ENCODE results near the gene INSM1.
A peak's percentile ranks its signal among the peaks of the same experiment; 100 is the strongest.
"Not testable (repeated sequence)": the region's sequence is repeated elsewhere in the genome, so short reads cannot be mapped to it uniquely, and the experiment has no call there.

INSM1 gene, protein sequence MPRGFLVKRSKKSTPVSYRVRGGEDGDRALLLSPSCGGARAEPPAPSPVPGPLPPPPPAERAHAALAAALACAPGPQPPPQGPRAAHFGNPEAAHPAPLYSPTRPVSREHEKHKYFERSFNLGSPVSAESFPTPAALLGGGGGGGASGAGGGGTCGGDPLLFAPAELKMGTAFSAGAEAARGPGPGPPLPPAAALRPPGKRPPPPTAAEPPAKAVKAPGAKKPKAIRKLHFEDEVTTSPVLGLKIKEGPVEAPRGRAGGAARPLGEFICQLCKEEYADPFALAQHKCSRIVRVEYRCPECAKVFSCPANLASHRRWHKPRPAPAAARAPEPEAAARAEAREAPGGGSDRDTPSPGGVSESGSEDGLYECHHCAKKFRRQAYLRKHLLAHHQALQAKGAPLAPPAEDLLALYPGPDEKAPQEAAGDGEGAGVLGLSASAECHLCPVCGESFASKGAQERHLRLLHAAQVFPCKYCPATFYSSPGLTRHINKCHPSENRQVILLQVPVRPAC

DNA sequence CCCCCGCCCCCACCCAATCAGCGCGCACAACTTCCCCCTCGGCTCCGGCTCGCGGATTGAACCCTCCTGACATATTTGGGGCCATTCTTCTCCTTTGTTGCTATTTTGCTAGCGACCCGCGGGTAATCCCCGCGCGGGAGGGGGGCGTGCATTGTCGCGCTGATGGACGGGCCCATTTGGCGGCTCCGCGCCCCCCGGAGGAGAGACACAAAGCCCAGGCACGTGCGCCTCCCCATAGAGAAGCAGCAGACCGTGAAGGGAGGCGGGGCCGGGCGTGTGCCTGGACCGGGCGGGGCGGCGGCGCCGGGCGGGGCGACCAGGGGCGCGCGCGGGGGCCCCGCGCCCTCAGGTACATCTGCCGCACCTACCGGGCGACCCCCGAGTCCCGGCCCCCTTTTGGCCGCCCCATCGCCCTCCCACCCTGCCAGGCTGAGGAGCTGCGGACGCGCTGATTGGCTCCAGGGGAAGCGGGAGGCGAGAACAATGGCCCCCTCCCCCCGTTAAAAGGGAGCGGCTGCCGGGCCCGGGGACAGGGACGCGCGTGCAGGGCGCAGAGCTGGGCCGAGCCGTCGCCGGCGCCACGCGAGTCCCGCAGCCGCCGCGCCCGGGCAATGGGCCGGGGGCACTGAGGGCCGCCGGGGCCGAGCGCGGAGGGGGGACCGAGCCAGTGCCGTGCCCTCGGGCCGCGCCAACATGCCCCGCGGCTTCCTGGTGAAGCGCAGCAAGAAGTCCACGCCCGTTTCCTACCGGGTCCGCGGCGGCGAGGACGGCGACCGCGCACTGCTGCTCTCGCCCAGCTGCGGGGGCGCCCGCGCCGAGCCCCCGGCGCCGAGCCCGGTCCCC lies at the start of gene INSM1:
Gene INSM1 (plus strand): TSS at position 530 of the 843 bp plus-strand sequence. CDS start 164 bp downstream, at position 694.
- DNase-seq (ENCODE audit: low read depth), result no peak

DNA sequence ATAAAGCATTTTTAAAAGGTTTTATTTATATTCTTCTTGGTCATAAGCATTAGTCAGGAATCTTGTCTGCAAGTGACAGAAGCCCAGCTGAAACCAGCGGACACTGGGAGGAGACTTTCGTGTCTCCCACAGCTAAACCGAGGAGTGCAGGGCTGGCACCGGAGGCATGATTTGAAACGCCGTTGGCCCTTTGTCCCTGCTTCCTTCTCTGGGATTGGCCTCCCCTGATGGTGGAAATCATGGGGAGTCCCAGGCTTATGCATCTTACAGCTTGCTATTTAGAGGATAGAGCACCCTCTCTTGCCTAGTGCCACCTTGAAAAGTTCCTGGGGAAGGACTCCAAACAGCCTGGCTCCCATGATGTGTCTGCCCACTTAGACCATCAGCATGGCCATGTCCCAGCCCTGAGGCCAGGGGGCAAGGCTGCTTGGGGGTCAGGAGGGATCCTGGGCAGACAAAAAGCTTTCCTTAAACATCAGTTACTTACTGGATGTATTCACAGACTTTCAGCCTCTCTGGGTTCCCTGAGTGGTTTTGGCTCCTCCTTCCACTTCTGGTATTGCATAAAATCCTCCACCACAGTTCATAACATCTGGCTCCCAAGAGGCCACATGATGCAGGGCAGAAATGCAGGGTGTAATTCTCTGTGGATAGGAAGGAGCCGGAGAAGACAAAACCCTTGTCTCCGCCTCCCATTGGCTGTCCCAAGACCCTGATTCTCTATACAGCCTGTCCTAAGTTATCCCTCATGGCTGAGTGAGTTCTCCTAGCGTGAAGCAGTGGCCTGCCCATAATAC lies 49.3 kb upstream of the INSM1 start:
- no peak for DNase-seq (ENCODE audit: low read depth)

DNA sequence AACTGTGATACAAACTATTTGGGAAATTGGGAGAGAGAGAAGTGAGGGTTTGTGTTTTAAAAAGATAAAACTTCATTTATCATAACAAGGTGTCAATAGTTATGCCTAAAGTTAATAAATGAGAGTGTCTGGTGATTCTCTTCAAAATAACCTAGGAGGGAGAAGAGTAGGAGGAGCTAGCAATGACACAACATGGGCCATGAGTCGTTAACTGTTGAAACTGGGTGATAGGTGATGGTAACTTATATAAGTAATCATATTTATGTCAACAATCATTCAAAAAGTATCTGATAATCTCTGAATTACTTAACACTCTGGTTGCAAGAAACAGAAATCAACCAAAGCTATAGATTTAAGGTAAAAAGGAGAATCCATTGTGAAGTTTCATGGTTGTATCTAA lies 46.8 kb upstream of the INSM1 start:
- DNase-seq (ENCODE audit: low read depth), result no peak

DNA sequence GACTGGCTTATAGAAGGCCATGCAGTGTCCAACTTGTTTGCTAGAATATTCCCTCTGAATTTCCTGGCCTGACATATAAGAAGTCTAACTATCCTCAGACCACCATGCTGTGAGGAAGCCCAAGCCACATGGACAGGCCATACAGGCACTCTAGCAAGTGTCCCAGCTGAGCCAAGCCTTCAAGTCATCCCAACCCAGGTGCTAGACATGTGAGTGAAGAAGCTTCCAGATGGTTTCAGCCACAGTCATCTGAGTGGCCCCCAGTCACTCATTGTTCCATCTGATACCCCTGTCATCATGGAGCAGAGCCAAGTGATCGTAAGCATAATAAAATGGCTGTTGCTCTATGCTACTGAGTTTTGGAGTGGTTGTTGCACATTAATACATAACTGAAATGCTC lies 46.0 kb upstream of the INSM1 start:
- no peak for DNase-seq (ENCODE audit: low read depth)

DNA sequence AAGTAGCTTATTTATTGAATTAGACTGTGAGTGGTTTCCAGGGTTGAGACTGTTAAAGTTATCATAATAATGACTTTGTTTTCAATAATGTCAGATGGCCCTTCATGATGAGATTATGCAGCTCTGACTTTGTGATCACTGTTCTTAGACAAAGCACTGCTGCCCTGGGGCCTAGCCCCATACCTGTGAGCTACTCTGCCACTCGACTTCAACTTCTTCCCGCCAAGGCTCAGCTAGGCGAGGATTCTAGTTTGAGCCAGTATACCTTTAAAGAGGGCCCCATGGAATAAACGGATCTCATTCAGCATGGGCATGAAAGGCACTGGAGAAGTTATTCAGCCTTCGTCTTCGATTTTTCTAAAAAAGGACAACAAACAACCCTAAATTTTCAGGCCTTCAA lies 45.0 kb upstream of the INSM1 start:
- no peak for DNase-seq (ENCODE audit: low read depth)

DNA sequence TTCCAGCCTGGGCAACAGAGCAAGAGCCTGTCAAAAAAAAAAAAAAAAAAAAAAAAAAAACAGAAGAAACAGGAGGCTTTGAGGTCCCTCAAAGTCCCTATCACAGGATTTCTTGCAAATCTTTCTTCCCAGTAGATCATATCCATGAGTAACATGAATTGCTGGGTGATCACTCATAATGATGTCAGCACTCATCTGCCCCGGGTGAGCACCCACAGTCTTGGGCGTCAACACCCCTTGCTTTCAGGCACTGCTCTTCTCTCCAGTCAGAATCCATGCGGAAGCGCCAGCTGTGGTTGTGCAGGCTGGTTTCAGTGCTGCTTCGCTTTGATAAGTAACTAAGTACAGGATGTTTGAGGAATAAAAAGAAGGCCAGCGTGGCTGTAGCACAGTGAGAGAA lies 40.2 kb upstream of the INSM1 start:
- DNase-seq (ENCODE audit: low read depth), result peak; percentile 29

DNA sequence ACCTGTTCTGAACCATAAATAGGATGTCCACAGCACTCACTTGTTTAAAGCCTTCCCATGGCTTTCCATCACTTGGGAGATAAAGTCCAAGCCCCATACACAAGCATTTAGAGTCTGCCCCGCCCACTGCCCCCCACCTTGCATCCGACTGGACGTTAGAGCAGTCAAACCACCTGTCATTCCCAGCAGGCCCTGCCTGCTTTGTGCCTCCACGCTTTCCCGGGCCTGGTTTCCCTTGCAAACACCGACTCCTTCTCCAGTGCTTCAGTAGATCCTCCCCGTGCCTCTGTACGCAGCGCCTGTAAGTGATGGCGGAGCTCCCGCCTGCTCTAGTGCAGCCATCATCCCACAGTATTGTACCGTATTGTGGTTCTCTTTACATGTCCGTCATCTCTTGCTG lies 38.3 kb upstream of the INSM1 start:
- no peak for DNase-seq (ENCODE audit: low read depth)

DNA sequence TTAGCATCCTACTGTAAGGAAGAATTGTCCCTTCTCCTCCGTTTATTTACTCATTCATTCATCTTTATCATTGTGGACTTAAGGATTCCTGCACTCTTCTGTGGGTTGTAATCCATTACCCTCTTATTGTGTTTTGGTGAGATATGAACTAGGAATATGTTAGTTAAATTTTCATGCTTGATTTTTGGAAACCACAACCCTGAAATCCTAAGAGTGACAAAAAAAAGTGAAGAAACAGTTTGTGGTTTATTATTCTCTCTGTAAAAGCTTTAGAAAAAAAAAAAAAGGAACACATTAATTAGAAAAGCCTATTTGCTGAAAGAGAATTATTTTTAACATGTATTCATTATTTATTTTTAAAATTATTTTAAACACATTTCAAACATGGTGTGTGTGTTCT lies 36.7 kb upstream of the INSM1 start:
- no peak for DNase-seq (ENCODE audit: low read depth)

DNA sequence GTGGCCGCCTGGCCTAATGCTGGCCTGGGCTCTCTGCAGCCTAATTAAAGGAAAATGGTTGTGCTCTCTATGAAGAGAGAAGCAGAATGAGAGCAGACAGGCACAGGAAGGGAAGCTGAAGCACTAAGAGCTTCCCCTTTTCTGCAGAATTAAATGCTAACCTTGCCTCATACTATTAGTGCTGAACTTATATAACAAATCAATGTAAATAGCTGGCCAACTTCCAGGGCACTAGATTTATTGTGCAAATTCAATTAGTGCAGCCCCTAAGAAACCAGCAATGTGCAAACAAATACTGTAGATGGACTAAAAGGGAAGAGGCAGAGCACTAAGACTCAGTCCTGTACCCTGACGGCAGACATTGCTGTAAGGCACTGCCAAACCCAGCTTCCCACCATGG lies 36.1 kb upstream of the INSM1 start:
- DNase-seq (ENCODE audit: low read depth), result no peak

DNA sequence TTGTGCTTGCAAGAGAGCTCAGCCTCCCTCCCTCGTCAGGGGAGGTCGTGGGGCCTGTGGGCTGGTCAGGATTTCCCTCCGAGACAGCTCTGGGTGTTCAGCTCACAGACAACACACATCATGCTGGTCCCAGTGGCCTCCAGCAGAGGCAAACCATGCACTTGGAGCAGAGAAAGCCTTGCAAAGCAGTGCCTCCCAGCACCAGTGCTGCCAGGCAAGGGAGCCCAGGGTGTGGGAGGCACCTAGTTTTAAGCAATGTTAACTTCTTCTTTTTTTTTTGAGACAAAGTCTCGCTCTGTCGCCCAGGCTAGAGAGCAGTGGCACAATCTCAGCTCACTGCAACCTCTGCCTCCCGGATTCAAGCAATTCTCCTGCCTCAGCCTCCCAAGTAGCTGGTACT lies 34.0 kb upstream of the INSM1 start:
- no peak for DNase-seq (ENCODE audit: low read depth)

DNA sequence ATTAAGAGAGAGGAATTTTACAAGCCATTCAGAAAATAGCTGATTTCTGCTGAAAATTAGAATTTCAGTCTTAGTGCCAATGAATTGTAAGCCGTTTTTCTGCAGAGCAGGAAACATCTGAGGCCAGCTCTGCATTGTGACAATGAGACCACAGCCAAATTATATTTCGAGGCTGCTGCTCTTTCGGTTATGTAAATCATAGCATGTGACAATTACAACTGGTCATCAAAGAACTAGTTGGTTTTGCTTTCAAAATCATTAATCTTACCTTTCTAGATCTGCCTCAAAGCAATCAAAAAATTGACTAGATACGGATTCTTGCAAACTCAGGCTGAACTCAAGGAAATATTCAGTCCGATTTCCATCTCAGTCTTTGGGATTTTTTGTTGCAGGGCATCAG lies 33.4 kb upstream of the INSM1 start:
- no peak for DNase-seq (ENCODE audit: low read depth)

DNA sequence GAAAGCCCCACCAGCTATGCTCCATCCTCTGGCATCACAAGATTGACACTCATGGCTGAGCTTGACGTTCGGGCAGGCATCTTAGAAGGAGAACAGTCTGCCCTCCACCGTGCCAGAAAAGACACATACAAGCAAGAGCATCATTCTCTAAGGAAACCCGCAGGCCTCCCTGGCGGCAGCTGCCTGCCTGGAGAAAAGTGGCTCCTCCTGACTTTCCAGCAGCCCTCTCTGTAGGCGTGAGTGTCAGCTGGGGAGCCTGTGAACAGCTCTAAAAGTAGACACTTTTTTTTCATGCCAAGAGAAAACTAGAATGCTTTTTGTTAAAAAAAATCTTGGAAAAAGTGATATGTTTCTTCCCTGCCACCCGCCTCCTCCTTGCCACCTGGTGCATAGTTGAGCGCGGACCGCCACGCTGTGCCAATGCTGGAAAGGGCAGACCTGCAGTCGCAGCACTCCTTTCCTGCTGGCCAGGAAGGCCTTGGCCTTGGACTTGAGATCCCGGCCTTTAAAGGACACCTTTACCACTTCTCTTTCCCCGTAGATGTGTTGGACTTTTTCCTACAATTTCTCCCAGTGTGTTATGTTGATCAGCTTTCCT lies 29.7 kb upstream of the INSM1 start:
- DNase-seq (ENCODE audit: low read depth), result no peak

DNA sequence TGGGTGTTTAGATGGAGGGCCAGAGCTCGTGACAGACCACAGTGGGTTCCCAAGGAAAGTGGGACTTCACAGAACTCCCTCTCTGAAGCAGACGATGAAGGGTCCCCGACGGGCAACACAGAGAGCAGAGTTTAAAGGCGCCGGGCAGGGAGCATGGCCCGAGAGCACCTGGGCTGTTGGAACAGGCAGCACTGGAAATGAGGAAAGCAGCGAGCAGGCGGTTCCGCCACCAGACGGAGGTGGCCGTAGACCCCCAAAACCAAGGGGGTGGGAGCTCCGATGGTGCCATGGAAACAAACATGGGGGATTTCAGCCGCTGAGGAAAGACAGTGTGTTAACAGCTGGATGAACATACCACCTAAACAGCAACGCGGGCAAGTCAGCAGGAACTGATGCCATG lies 27.5 kb upstream of the INSM1 start:
- DNase-seq (ENCODE audit: low read depth), result no peak

DNA sequence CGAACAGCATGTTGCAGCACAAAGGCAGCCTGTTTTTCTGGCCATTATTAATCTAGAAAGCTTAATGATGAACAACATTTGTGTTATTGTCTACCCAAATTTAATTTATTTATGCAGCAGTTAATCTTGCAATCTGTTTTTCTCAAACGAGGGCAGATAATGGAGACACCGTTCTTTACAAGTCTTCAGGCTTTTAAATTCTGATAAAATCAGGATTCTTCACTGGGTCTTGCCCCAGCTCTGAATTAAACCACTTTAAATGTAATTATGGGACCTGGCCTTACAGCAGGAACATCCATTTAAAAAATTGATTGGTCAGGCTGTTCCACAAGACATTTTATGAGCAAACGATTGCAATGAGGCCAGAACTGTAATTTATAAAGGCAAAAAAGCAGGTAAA lies 26.5 kb upstream of the INSM1 start:
- DNase-seq (ENCODE audit: low read depth), result no peak

DNA sequence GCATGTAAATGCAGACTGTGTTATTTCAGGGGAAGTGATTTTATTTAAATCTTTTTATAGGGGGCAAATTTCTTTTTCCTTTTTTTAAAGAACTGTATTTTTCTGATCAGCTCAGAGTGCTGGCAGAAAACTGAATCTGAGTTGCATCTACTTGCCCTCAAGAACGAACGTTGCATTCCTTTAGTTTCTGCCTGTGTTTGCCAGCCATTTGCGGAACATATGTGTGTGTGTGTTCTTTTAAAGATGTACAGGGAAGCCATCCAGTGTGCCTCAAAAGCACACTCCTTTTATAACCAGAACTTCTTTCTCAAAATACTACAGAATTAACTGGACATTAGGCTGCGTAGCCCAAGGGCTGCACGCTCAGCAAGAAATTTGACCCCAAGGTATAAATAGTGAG lies 25.8 kb upstream of the INSM1 start:
- no peak for DNase-seq (ENCODE audit: low read depth)

DNA sequence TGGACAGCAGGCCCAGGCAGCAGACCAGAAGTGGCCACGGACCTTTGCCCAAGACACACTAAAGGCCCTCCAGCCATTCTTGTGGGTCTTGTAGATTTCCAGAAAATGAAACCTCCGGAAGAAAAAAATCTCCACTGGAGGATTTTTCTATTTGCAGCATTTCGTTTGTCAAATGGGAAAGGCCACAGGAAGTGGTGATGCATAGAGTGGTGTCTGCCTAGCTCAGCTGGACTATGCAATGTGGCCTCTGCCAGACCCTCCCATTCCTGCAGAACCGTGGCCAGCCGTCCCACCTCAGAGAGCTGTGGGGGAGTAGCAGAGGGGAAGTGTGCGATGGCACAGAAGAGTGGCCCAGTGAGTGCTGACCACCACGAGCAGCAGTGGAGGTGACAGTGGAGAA lies 24.0 kb upstream of the INSM1 start:
- no peak for DNase-seq (ENCODE audit: low read depth)

DNA sequence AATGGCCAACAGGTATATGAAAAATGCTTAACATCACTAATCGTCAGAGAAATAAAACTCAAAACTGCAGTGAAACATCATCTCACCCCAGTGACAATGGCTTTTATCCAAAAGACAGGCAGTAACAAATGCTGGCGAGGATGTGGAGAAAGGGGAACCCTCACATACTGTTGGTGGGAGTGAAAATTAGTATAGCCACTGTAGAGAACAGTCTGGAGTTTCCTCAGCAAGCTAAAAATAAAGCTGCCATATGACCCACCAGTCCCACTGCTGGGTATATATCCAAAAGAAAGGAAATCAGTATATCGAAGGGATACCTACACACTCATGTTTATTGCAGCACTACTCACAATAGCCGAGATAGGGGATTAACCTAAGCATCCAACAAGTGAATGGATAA lies 23.4 kb upstream of the INSM1 start:
- no peak for DNase-seq (ENCODE audit: low read depth)

DNA sequence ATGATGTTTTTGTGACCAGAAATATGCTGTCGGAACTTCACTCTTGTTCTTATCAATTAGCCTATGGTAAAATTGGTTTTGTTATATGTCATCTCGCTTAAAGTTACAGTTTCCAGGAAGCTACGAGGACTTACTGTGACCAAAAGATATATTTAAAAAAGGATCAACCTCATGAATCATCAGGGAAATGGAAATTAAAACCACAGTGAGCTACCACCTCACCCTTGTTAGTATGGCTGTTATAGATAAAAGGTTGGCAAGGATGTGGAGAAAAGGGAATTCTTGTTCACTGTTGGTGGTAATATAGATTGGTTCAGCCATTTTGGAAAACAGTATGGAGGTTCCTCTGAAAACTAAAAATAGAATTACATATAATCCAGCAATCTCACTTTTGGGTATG lies 14.3 kb upstream of the INSM1 start:
- DNase-seq (ENCODE audit: low read depth), result no peak

DNA sequence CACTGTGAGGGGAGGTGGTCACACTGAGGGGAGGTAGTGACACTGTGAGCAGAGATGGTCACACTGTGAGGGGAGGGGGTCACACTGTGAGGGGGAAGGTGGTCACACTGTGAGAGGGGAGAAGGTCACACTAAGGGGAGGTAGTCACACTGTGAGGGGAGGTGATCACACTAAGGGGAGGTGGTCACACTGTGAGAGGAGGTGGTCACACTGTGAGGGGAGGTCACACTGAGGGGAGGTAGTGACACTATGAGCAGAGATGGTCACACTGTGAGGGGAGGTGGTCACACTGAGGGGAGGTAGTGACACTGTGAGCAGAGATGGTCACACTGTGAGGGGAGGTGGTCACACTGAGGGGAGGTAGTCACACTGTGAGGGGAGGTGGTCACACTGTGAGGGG lies 12.4 kb upstream of the INSM1 start:
- DNase-seq (ENCODE audit: low read depth), result not testable (repeated sequence)

DNA sequence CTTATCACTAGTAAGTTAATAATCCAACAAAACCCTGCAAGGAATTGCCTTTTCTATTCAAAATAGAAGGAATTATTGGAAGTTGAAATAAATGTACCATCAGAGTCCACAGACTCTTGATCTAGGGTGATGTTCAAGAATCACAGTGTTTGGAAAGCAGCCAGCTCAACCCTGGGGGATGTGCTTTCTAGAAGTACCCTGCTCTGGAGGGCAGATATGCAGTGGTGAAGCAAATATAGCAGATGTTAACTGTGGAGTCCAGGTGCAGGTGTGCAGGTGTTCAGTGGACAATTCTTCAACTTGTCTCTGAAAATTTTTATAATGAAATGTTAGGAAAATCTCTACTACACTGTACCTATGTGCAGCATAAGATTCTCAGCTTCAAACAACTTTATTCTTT lies 9.1 kb upstream of the INSM1 start:
- no peak for DNase-seq (ENCODE audit: low read depth)

DNA sequence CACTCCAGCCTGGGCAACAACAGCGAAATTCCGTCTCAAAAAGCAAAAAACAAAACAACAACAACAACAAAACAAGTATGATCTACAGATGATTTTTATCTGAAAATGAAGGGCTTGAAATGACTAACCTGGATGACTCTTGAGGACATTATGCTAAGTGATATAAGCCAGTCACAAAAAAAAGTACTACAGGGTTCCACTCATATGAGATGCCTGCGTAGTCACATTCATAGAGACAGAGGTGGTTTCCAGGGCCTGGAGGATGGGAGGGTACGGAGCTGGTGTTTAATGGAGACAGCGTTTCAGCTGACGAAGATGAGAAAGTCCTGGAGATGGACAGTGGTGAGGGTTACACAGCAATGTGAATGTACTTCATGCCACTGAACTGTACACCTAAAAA lies 8.3 kb upstream of the INSM1 start:
- DNase-seq (ENCODE audit: low read depth), result no peak

DNA sequence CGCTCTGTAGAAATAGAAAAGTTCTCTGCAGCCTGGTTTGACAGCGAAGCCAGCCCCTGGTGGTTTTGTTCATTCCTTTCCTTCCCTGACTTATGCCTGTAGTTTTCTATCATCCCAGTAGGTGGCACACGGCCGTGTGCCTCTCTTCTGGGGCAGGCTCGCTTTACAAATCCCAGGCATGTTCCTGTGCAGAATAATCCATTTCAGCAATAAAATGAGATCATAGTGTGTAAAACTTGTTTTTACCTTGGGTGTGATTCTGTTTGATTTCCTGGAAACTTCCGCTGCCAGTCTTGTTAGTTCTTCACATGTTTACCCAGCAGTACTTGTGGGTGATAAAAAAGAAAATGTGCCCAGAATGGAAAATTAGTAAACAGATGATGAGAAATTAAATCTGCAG lies 7.4 kb upstream of the INSM1 start:
- peak; percentile 64 for DNase-seq (ENCODE audit: low read depth)
